Bone marrow (tissue), 2 donors: Measurements from ENCODE around the gene GOLGA6L10.
"Not testable (repeated sequence)": the region's sequence is repeated elsewhere in the genome, so short reads cannot be mapped to it uniquely, and the experiment has no call there.

Experiments used
- DNase-seq, 2 donors: peaks; one replicate each; lab custom pipeline; 2025; lab: John Stamatoyannopoulos, UW

The GOLGA6L10 gene

GRCh38 chr15:82343851-82344250, 5.4 kb downstream of the GOLGA6L10 start:
- DNase-seq: not testable (repeated sequence)

GRCh38 chr15:82342632-82343374, 6.5 kb downstream of the GOLGA6L10 start:
- not testable (repeated sequence) for DNase-seq

GRCh38 chr15:82338573-82338972, 10.7 kb downstream of the GOLGA6L10 start:
- DNase-seq: not testable (repeated sequence)

- not testable (repeated sequence) for DNase-seq
Measured at GRCh38 chr15:82338053-82338452, 11.2 kb downstream of the GOLGA6L10 start.

GRCh38 chr15:82337051-82337450, 12.2 kb downstream of the GOLGA6L10 start:
- not testable (repeated sequence) for DNase-seq

- not testable (repeated sequence) for DNase-seq
Measured at GRCh38 chr15:82336180-82336647, 13.1 kb downstream of the GOLGA6L10 start.

GRCh38 chr15:82335006-82335405, 14.3 kb downstream of the GOLGA6L10 start:
- DNase-seq: not testable (repeated sequence)

GRCh38 chr15:82334554-82334932, 14.7 kb downstream of the GOLGA6L10 start:
- not testable (repeated sequence) for DNase-seq

GRCh38 chr15:82333603-82334553, 15.4 kb downstream of the GOLGA6L10 start:
- DNase-seq: not testable (repeated sequence)

- not testable (repeated sequence) for DNase-seq
Measured at GRCh38 chr15:82332711-82333602, 16.3 kb downstream of the GOLGA6L10 start.

- not testable (repeated sequence) for DNase-seq
Measured at GRCh38 chr15:82331576-82332304, 17.5 kb downstream of the GOLGA6L10 start.

GRCh38 chr15:82330921-82331320, 18.4 kb downstream of the GOLGA6L10 start:
- not testable (repeated sequence) for DNase-seq

GRCh38 chr15:82329039-82329438, 20.2 kb downstream of the GOLGA6L10 start:
- not testable (repeated sequence) for DNase-seq

GRCh38 chr15:82327372-82327771, 21.9 kb downstream of the GOLGA6L10 start:
- not testable (repeated sequence) for DNase-seq

GRCh38 chr15:82326896-82327295, 22.4 kb downstream of the GOLGA6L10 start:
- not testable (repeated sequence) for DNase-seq

- not testable (repeated sequence) for DNase-seq
Measured at GRCh38 chr15:82325646-82326045, 23.6 kb downstream of the GOLGA6L10 start.

GRCh38 chr15:82324831-82325230, 24.4 kb downstream of the GOLGA6L10 start:
- DNase-seq: not testable (repeated sequence)

GRCh38 chr15:82322488-82322887, 26.8 kb downstream of the GOLGA6L10 start:
- not testable (repeated sequence) for DNase-seq

GRCh38 chr15:82320861-82321260, 28.4 kb downstream of the GOLGA6L10 start:
- DNase-seq: not testable (repeated sequence)

GRCh38 chr15:82319522-82320278, 29.6 kb downstream of the GOLGA6L10 start:
- DNase-seq: not testable (repeated sequence)
